Lower leg skin (tissue), 3 donors: Measurements from ENCODE around the gene ASB13.

ENCODE experiments used
- POLR2A ChIP-seq, 2 donors: fragments of 450-650 bp; IDR thresholded peaks; one replicate each; pipeline ENCODE4 v1.6.1; 2016 to 2017; ENCODE audit warnings: antibody characterized with exemption in 2 of 2, mild to moderate bottlenecking in 1 of 2, moderate library complexity in 1 of 2
- TF ChIP-seq, protein P1 (sequence below), 3 donors: fragments of 450-650 bp; IDR thresholded peaks; one replicate each; pipeline ENCODE4 v1.5.1; 2016; ENCODE audit warnings: antibody characterized with exemption in 3 of 3, mild to moderate bottlenecking in 3 of 3, moderate library complexity in 2 of 3

DNA sequence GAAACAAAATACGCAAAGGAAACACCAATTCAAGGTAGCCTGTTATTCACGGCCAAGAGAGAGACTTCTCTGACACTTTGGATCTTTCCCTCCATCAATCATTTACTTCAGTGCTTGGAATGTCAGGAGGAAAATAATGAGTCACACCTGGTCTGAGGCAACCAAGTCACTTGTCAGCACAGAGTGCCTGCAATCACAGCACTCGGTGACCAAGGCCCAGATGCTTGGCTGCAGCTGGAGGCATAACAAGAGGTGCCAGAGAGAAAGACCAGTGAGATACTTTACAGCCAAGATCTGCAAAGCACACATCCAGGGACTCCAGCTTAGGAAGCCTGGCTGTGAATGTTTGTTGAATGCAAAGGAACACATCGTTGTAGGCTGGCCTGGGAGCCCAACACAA is 33.9 kb downstream of the ASB13 start:
- TF ChIP-seq, protein P1, sequence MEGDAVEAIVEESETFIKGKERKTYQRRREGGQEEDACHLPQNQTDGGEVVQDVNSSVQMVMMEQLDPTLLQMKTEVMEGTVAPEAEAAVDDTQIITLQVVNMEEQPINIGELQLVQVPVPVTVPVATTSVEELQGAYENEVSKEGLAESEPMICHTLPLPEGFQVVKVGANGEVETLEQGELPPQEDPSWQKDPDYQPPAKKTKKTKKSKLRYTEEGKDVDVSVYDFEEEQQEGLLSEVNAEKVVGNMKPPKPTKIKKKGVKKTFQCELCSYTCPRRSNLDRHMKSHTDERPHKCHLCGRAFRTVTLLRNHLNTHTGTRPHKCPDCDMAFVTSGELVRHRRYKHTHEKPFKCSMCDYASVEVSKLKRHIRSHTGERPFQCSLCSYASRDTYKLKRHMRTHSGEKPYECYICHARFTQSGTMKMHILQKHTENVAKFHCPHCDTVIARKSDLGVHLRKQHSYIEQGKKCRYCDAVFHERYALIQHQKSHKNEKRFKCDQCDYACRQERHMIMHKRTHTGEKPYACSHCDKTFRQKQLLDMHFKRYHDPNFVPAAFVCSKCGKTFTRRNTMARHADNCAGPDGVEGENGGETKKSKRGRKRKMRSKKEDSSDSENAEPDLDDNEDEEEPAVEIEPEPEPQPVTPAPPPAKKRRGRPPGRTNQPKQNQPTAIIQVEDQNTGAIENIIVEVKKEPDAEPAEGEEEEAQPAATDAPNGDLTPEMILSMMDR (IDR thresholded peaks at IDR 0.05): no peak
- TF ChIP-seq POLR2A (IDR thresholded peaks at IDR 0.05): no peak
